Sigmoid colon (tissue), 4 donors: ENCODE results near the gene POMP.

Experiments used
- EP300 ChIP-seq, 4 donors: sonication (generic); formaldehyde crosslinking; IDR thresholded peaks; one replicate each; pipeline ENCODE4 v1.6.1; 2017; ENCODE audit warnings: antibody characterized with exemption in 4 of 4
- POLR2A ChIP-seq, 2 donors: fragments of 450-650 bp; IDR thresholded peaks; one replicate each; pipeline ENCODE4 v1.6.1; 2016; ENCODE audit warnings: antibody characterized with exemption in 2 of 2, mild to moderate bottlenecking in 2 of 2, moderate library complexity in 2 of 2
- POLR2AphosphoS5 ChIP-seq, 4 donors: sonication (generic); formaldehyde crosslinking; IDR thresholded peaks; one replicate each; pipeline ENCODE4 v1.6.1; 2017; ENCODE audit warnings: antibody characterized with exemption in 4 of 4
- TF ChIP-seq, protein P1 (sequence below), 4 experiments: fragments of 450-650 bp in 3 of 4; fragments of 200-600 bp in 1 of 4; IDR thresholded peaks; one replicate each; pipeline ENCODE4 v1.5.1; 2016 to 2019; ENCODE audit warnings: antibody characterized with exemption in 4 of 4, mild to moderate bottlenecking in 3 of 4, moderate library complexity in 2 of 4

DNA sequence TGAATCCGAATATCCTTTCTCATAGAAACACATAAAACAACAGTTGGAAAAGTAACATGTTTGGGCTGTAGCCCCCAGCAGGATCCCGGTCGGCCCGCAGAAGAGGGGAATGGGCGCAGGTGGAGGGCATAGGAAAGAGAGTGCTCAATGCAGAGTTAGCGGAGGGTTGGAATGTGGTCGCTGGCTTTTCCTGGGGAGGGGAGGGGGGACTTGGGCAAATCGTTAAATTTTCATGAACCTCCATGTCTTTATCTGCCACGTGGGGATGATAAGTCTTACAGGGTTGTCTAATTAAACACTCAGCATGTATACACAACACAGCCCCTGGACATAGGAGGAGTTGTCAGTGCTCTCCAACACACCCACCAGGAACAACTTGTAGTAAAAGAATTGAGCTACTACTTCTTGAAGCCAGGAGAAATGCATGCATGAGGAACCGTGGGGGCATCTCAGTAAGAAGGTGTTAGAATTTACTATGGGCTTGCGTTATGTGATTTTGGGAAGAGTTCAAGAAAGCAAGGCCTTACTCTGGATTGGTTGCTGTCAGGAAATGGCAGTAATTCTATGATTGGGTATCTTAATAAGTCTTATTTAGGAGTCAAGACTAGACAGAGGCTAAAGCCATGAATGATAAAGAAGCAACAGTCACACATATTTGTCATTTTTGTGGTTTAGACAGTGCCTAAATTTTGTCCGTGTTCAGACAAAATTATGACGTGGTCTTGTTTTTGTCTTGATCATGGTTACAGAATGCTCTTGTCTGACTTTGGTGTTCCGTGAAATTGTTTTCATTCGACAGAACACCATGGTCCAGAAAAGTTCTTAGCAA is 60.5 kb downstream of the POMP start:
- no peak for TF ChIP-seq POLR2AphosphoS5 (IDR thresholded peaks at IDR 0.05)
- TF ChIP-seq, protein P1, sequence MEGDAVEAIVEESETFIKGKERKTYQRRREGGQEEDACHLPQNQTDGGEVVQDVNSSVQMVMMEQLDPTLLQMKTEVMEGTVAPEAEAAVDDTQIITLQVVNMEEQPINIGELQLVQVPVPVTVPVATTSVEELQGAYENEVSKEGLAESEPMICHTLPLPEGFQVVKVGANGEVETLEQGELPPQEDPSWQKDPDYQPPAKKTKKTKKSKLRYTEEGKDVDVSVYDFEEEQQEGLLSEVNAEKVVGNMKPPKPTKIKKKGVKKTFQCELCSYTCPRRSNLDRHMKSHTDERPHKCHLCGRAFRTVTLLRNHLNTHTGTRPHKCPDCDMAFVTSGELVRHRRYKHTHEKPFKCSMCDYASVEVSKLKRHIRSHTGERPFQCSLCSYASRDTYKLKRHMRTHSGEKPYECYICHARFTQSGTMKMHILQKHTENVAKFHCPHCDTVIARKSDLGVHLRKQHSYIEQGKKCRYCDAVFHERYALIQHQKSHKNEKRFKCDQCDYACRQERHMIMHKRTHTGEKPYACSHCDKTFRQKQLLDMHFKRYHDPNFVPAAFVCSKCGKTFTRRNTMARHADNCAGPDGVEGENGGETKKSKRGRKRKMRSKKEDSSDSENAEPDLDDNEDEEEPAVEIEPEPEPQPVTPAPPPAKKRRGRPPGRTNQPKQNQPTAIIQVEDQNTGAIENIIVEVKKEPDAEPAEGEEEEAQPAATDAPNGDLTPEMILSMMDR (IDR thresholded peaks at IDR 0.05) = no peak
- no peak for TF ChIP-seq POLR2A (IDR thresholded peaks at IDR 0.05)
- TF ChIP-seq EP300 (IDR thresholded peaks at IDR 0.05) = no peak
